ENCODE results near the gene SMLR1.

SMLR1 gene

DNA sequence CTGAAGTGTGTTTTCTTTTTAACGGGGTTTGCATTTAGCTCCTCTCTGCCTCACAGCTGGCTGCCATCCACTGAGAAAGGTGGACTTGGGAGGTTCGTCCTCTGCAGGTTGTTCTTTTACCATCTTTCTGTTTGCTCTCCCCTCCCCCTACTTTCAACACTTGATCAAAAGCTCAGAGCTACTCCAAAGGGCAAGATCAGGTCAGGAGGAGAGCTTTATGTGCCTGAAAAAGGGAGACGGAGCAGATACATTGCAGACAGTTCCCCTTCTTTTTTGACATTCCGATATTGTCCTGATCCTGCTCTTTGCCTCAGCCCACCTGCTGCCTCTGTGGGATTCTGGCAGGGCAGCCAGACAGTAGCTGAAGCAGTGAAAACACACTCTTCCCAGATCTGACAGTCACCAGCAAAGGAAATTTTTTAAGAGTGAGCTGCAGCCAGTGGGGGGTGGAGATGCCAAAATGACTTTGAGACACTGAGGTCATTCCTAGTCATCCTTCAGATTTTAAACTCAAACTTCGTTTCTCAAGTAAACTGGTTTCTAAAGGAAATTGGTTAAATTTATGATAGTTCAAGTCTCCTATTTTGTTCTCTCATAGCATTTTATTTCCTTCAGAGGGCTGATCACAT lies 26.5 kb downstream of the SMLR1 start:
- DNase-seq, result no peak

DNA sequence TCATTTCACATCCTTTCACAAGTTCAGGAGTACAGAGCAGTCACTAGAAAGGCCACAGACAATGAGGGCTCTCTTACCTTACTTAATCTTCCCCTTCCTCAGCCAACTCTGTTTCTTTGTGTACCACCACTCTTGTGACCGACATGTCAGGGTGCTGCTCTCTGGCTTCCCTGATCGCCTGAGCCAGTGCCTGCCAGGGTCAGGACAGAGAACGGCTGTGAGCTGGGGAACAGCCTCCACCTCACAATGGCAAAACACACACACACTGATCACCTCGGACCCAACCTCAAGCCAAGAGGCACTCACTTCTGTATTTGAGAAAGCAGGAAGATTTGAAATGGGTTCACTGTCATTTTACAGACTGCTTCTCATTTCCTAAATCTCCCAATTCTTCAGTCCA lies 30.8 kb downstream of the SMLR1 start:
- no peak for DNase-seq

GRCh38 chr6:130858498-130859160 lies 31.4 kb downstream of the SMLR1 start:
- no peak for DNase-seq

DNA sequence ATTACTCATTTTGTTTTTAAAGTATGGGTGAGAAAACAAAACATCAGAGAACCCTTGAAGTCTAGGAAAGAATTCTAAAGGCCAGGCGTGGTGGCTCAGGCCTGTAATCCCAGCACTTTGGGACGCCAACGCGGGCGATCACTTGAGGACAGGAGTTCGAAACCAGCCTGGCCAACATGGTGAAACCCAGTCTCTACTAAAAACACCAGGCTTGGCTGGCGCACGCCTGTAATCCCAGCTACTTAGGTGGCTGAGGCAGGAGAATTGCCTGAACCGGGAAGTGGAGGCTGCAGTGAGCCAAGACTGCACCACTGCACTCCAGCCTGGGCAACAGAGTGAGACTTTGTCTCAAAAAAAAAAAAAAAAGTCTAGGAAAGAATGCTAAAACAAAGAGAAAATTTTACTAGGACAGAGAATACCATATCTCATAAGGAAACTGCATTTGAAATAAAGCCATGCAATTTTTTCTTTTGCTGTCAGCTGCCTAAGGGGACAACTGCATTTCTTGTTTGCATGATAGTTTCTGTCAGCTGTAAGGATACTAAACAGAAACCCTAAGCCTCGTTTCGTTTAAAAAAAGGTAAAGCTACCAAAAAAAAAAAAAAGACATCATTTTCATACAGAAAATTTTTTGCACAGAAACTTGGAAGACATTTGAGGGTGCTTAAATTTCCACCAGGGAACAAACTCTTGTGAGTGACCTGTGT lies 32.1 kb downstream of the SMLR1 start:
- DNase-seq, result no peak

GRCh38 chr6:130862370-130862769 lies 35.2 kb downstream of the SMLR1 start:
- no peak for DNase-seq

DNA sequence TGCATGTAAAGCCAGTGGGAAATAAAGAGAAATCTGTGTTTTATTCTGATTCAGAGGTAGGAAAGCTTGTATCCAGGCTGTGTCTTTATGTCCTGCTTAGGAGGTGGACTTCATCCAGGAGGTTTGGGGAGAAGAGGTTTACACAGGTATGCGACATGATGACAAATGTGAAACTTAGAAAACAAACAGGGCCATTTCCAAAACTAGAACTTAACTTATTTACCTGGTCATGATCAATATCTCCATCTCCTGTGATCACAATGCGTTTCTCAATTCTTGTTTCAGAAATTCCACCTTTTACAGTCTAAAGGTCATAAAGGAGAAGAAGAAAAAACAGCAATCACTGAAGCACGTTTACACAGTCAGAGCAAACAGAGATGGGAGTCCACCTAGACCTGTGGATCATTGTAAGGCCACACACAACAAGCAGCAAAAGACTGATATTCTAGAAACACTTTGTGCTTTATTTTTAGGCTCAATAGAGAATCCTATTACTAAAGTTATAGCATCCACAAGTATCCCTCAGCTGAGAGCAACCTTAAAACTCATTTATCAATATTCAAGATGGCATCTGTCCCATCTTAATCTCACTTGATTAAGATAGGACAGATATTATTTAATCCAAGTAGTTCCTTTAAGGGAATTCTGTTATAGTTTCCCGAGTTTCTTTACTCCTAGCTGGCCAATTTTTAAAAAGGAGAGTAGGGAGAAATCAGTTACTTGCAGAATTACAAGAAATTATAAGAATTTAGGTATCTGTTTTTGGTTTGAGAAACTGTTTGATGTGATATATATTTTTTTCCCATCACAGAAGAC lies 36.4 kb downstream of the SMLR1 start:
- no peak for DNase-seq

DNA sequence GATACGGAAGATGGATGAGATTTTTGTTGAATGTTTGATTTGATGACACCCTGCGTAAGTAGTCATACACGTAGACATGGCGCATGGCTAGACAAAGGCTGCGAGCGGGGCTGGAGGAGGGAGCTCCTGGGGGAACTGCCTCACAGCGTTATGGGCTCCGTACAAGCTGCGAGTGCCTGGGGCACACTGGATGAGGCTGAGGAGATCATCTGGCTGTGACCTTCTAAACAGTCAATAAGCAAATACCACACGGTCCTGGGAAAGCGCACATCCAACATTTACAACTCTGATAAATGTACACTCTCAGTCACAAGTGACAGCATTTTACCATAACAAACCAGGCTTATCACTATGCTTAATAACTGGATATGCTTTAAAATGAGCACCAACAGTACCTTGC lies 37.1 kb downstream of the SMLR1 start:
- DNase-seq, result no peak

DNA sequence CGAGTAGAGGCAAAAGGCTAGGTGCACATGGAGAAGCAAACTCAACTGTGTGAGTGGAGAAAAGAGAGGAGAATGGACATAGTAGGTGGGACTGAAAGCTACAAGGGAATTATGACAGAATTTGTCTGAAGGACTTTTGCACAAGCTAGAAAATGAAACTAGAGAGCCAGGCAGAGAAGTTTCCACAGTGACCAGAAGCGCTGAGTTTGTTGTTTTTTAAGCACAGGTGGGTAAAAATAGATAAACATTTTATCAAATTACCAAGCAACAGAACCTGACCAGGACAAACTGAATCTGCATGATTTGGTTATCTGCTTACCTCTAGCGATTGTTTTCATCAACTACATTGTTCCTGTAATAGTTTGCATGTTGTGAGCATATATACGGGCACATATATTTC lies 38.6 kb downstream of the SMLR1 start:
- no peak for DNase-seq

GRCh38 chr6:130869681-130870080 lies 42.5 kb downstream of the SMLR1 start:
- DNase-seq, result no peak

- DNase-seq, result no peak
These were observed 43.1 kb downstream of the SMLR1 start for GRCh38 chr6:130870179-130870880.

GRCh38 chr6:130872250-130873095 lies 45.3 kb downstream of the SMLR1 start:
- DNase-seq, result peak; percentile 72

GRCh38 chr6:130873746-130874145 lies 46.5 kb downstream of the SMLR1 start:
- no peak for DNase-seq

DNA sequence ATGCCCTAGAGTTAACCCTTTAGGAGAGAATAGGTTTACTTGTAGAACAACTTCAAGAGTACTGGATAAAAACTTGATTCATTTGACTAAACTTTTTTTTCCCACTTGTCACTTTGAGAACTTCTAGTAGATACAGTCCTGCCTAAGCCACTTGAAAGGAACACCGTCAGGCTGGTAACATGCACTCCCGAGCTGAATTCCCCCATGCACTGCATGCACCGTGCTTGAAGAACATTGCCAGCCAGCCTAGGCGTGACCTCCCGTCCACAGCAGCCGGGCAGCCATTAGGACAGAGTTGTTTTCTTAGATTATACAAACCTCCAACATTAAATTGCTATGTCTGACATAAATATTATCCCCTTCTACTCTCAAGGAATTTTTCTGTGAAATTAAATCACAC lies 52.6 kb downstream of the SMLR1 start:
- no peak for DNase-seq

DNA sequence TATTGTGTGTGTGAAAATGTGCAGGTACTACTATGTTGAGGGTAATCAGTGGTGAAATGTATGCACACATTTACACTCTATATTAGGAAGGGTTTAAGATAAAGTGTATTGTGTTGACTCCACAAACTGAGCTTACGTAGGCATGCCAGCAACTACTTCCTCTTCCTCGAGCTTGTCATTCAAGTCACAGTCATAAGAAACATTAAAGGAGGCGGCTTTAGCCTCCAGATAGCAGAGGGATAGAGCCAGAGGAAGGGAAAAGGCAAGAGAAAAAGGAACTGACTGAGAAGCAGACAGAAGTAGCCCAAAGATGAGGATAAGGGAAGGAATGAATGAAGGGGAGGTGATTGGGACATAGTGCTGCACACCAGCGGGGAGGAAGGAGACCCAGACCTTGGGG lies 55.2 kb downstream of the SMLR1 start:
- no peak for DNase-seq

DNA sequence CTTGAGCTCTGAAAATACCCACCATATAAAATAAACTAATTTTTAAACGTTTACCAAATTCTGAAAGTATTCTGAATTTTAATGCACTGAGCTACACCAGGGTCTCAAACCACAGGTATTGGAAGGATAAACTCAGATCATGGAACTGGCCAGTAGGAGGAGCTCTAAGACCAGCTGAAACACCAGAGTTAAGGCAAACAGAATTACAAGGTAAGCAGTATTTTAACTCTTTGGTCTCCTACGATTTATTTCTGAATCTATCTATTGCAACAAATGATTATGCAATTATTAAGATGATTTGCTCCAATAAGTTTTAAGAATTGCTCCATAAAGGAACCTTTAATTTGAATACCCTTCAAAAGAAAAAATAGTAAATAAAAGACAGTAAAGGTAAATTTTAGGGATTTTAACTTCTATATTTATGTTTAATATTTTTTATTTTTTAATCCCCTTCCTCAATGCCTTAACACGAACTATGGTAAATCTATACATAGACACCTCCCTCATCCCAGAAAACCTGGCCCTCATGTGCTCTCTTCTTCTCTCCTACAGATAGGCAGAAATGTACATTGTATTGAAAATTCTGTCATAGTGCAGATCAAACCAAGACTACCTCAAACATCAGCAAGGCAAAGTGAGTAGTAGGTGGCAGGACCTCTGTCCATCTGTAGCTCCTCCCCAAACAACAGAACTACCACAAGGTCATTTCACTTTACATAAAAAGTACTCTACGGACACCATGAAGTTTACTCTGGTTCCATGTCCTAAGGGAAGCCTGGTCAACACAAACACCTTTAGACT lies 58.4 kb downstream of the SMLR1 start:
- no peak for DNase-seq
